Activated CD4-positive, alpha-beta T cell treated with anti-CD3 and anti-CD28 coated beads for 48 hours (primary cell): ENCODE measurements around the gene NBAS.

ENCODE experiments used
- DNase-seq: peaks from one replicate; pipeline ENCODE4 v3.0.0-alpha.2; 2020

NBAS gene

DNA sequence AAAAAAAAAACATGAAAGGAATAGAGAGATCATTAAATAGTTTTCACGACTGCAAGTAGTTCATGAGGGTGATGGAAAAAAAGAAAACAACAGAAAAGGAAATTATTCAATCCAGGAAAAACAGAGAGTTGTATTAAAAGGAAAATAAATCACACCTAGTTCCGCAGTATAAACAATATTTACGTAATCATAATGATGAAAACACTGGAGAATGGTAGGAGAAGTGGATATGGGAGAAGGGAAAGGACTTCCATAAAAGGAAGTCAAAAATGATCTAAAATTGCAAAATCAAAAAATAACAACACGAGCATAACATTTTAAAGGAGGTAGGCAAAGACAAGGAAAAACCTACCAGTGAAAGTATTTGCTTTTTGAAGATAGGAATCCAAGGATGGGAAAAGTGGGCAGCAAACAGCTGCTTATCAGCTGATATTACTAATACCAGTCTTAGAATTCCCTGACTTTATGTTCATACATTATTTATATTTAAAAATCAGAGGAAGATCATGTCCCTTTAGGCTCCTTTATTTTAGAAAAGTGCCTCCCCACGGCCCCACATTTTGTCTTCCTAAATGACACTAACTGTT lies 160.8 kb downstream of the NBAS start:
- DNase-seq: no peak

DNA sequence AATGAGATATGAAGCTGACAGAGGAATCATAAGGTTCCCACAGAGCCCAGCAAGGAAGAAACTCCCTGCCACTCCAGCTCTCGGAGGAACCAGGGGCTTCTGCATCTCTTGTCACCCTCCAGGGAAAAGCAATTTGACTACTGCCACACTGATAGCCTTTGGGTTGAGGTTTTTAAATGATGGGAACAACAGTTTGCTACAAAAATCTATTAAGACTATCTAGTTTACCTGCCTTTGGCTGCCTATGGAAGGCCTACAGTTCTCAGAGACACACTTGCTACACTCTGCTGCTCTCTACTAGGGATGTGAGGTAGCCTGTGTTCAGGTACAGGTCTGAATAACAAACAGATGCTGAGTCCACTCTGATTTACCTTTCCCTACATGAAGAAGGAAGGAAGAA lies 161.9 kb downstream of the NBAS start:
- no peak for DNase-seq

DNA sequence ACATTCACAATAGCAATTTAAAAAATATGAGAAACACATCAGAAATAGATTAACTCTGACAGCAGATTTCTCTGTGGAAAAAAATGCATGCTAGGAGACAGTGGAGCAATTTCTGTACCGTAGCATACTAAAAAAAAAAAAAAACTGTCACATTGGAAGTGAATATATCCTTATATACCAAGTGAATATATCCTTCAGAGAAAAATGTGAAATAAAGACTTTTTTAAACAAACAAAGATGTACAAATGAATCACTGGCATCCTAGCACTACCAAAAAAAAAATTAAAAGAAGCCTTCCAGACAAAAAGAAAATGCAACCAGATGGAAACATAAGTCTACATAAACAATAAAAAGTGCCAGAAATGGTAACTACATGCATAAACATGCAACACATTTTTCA lies 169.4 kb downstream of the NBAS start:
- DNase-seq: no peak

DNA sequence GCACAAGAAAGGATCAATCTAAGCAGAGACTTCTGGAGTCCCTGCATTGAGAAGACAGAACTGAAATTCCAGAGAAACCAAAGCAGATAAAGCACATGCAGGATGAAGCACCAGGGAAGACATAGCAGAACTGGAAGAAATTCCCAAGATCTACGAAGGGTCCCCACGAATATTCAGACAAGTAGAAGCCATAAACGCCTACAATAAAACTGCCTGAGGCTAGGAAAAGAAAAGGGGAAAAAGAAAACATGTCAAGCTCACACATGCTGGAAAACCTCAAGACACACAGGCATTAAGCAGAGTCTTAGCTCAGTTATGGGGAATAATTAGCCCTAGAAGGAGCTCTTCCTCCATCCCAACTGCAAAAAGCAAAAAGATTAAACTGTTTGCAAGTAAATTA lies 171.2 kb downstream of the NBAS start:
- DNase-seq: no peak

DNA sequence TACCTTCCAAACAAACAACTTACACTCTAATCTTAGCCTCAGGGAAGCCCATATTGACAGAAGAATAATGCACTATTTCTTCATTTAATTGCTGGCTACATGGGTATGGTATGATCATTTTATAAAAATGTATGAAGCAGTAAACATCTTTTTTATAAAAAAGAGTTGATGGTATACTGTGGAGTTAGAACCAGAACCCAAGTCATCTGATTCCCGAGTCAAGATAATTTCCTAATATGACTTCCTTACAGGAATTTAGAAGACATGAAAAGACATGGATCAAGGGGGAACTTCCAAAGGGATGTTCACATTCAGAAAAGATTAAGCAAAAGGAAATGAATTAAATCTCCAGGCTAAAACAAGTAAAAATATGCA lies 171.8 kb downstream of the NBAS start:
- no peak for DNase-seq

DNA sequence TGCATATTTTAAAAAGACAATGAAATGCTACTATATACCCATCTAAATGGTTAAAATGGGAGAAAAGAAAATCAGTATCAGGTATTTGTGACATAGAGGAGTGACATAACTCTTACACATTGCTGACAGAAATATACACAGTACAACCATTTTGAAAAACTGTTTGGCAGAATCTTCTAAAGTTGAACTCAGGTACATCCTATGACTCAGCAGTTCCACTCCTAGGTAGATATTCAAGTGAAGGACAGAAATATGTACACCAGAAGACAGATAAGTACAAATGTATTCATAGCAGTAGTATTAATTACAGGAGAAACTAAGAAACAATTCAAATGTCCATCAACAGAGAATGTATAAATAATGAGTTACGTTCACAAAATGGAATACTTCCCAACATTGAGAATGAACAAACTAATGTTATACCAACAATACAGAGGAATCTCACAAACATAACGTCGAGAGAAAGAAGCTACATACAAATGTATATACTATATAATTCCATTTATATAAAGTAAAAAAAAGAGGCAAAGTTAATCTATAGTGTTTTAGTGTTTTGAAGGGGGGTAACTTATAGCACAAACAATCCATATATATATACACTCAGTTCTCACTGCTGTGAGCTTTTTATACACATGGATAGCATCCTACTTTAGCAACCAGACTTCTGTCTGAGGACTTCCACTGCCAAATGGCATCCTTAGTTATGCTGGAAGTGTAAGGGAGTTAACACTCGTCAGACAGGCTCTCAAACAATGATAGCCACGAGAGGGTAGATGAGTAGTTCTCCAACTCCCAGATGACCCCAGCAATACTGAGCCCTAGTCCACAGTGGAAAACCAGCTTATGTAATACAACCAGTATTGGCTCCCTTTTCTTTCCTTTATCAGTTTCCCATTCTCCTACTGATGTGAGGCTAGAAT lies 172.5 kb downstream of the NBAS start:
- DNase-seq: no peak

GRCh38 chr2:15385184-15385583 lies 175.9 kb downstream of the NBAS start:
- no peak for DNase-seq

DNA sequence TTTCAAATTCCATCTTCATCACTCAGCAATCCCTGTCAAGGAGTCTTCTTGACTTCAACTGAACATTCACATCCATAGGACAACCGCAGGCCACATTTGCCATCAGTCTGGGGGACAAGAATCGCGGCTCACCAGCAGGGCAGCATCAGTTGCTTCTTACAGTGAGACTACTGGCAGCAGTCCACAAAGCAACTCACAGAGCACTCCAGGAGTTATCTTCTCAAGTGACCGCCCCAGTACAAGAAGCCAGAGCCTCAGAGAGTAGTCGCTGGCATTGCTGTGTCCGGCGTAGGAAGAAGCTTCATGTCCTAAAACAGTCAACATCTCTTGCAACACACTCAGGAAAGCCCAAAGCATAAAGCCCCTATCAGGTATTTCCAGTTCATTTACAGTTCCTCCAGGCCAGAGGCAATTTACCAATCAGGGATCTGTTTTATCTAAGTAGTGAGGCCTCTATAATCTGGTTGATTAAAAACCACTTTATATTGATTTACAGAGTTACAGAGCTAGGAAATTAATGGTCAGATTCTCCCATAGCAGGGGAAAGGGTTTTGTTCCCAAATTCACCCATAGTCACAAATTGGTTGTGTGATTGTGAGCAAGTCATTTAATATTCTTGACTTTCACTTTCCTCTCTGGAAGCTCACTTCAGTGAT lies 177.3 kb downstream of the NBAS start:
- DNase-seq: no peak

DNA sequence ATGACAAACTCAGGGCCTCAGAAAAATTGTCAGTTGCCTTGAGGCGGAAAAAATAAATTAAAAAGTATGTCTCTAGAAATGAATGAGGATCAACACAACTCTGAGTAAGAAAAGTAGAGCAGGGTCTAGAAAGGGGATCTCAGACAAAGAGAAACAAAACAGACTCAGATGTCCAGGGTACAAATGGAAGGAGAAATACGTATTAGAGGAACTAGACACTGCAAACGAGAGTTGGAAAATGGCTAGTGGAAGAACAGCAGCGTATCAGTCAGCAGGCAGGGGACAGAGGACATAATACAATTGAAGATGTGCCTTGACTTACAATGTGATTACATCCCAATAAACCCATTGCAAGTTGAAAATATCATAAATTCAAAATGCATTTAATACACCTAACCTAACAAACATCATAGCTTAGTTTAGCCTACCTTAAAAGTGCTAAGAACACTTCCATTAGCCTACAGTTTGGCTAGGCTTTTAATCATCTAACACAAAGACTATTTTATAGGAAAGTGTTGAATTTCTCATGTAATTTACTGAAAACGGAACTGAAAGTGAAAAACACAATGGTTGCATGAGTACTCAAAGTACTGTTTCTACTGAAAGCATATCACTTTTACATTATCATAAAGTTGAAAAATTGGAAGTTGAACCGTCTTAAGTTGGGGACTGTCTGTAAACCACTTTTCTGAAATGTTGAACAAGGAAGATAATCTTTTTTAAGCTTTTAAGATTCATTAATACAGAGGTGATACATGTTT lies 182.8 kb downstream of the NBAS start:
- DNase-seq: no peak

DNA sequence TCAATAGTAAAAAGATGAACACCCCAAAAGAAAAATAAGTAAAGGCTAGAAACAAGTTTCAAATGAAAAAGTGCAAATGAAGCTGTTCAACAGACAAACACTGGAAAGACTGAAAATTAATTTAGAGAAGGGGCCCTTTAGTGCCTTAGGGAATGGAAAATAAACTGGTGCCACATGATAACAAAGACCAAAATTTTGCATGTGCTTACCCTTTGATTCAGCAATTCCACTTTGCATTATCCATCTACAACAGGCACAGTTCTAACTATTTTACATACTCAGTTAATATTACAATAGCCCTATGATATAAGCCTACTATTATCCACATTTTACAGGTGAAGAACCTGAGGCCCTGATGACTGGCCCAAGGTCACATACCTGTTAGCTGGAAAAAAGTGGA lies 183.9 kb downstream of the NBAS start:
- no peak for DNase-seq

DNA sequence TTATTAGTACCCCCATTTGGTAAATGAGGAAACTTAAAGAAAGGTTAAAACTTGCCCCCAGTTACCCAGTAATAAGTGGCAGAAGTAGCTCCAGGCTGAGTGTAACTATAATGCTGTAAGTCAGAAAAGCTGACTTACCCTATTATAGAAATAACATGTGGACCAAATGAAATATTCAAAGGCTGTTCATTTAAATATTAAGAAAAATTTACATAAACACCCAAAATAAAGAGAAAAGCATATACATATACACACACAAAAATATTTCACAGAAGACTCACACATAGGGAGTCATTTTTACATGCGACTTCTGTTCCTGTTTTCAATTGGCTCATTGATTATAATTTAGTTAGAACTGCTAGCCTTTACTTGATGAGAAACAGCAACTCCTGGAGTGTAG lies 189.1 kb downstream of the NBAS start:
- DNase-seq: no peak

- DNase-seq: no peak
These were observed 192.0 kb downstream of the NBAS start for GRCh38 chr2:15369129-15369528.

- DNase-seq: no peak
These were observed 193.4 kb downstream of the NBAS start for GRCh38 chr2:15367715-15368114.

DNA sequence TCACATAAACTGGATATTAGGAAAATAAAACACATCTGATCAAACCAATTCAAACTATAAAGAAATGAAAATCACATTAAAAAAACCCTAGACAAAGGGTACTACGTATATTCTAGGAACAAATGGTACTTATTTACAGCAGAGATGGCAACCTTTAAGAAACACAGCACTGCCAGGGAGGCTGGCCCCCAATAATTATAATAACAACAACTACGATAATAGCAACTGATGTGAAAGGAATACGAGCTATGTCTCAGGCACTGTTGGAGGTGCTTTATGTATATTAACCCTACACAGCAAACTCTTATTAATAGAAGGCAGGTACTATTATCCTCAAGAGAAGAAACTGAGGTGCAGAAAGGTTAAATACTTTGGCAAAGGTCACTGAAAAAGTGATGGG lies 193.9 kb downstream of the NBAS start:
- no peak for DNase-seq

GRCh38 chr2:15365411-15365810 lies 195.7 kb downstream of the NBAS start:
- no peak for DNase-seq

- no peak for DNase-seq
These were observed 196.6 kb downstream of the NBAS start for GRCh38 chr2:15364561-15364960.

- no peak for DNase-seq
These were observed 197.4 kb downstream of the NBAS start for GRCh38 chr2:15363734-15364133.

- DNase-seq: no peak
These were observed 198.0 kb downstream of the NBAS start for GRCh38 chr2:15363142-15363541.

GRCh38 chr2:15359716-15360531 lies 201.2 kb downstream of the NBAS start:
- DNase-seq: no peak

DNA sequence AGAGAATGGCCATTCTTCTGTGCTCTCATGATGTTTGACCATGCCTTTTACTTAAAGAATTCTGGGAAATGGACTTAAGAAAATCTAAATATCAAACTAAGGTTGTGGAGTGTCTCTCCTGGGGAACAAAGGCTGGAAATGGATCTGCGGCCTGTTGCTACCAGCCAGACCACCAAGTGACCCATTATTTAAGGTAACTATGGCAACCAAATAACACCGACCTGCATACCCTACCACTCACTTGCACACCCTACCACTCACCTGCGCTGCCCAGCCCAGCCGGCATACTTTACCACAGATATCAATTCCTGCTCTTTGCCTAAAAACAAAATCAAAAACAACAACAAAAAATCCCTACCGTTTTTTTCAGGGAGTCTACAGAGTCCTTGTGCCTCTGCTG lies 203.2 kb downstream of the NBAS start:
- DNase-seq: no peak

DNA sequence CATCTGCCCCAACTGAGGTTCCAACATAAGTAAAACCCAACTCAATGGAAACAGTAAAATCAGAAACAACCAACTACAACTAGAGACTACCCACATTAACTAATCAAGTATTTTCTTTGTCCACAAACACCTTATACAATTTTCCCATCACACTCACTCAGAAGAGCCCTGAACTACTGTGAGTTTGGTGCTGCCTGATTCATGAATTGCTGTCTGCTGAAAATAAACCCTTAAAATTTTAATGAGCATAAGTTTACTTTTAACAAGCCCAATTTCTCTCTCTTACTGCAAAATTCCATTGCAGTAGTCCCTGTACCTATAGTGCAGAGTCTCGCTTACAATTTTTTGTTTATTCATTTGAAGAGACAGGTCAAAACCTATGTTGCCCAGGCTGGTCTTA lies 203.9 kb downstream of the NBAS start:
- no peak for DNase-seq

- no peak for DNase-seq
These were observed 205.7 kb downstream of the NBAS start for GRCh38 chr2:15355386-15355785.
